ENCODE data around the gene IQGAP2.
A peak's percentile ranks its signal among the peaks of the same experiment; 100 is the strongest.
"Not testable (repeated sequence)": the region's sequence is repeated elsewhere in the genome, so short reads cannot be mapped to it uniquely, and the experiment has no call there.

The IQGAP2 gene

DNA sequence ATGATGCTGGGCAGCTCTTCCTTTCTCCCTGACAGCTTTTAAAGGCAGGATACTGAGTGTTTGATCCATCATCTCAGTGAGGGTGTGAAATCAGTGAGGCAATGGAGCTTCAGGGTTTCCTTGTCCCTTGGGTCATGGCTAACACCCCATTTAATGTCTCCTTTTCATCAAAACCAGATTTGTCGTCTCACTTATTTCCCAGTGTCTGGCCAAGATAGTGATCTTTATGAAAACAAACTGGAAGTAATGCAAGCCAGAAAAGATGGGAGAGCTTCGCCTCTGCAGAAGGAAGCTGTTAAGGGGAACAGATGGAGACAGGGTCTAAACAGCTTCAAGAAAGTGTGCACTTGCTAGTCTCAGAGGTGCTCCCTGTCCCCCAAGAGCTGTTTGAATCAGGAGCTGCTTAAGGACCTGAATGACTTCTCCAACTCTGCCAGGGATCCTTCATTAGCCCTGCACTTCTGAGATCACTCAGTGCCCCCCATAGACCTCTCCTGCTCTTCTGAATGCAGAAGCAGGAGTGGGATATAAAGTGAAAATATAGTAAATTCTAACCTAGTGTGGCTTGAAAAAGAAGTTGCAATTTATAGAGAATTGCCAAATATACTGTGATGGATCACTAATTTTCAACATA is 124.0 kb downstream of the IQGAP2 start:
- intact Hi-C loops (cut with DNase I) = no loop called here
- DNase-seq = no peak

DNA sequence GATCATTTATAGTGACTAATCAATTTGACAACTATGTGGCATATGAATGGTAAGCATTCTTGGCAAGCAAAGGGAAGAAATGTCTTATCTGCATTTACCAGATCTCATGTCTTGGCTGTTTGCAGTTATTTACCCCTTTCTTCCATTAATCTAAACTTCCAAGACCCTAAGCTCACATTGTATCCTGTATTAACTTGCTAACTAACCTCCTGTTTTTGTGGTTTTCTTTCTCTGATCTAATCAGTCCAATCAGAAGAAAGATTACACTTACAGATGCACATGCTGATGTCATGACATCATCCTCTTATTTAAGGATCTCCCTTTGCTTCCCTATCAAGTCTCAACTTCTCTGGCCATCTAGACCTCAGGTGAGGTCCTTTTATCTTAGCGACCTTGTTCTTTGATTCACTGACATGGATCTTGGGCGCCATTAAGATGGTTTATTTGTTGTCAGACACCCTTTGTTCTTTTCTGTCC is 124.6 kb downstream of the IQGAP2 start:
- DNase-seq = no peak
- intact Hi-C loops (cut with DNase I) = no loop called here

DNA sequence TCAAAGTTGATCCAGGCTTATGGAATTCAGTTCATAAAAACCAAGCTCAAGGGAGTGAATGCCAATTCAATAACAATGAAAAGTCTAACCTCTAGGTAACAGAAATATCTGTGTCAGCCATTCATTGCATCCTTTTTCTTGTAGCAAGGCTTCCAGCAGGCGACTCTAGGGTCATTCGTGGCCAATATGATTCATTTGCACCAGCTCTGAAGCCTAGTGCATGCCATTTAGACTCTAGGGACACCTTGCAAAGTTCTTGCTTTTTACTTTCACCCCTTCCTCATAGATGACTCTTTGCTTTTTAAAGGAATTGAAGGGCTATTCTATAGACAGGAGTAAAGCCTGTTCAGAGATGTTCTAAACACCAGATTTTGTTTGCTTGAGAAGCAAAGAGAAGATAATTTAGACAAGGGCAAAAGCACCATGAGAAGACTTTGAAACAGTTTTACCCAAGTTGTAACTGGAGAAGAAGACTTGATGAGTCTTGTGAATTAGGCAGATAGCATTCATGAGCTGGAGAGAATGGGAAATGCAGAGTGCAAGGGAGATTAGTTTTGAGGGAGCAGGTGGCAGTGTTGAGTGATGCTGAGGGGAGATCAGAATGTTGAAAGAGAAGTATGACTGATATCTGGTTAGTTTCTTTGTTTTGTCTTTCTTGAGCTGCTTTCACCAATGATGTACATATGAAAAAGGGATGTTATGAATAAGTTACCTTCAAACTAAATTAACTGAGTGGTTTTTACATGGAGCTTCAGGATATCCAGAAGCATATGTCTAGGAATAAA is 125.7 kb downstream of the IQGAP2 start:
- DNase-seq = no peak
- intact Hi-C loops (cut with DNase I) = no loop called here

DNA sequence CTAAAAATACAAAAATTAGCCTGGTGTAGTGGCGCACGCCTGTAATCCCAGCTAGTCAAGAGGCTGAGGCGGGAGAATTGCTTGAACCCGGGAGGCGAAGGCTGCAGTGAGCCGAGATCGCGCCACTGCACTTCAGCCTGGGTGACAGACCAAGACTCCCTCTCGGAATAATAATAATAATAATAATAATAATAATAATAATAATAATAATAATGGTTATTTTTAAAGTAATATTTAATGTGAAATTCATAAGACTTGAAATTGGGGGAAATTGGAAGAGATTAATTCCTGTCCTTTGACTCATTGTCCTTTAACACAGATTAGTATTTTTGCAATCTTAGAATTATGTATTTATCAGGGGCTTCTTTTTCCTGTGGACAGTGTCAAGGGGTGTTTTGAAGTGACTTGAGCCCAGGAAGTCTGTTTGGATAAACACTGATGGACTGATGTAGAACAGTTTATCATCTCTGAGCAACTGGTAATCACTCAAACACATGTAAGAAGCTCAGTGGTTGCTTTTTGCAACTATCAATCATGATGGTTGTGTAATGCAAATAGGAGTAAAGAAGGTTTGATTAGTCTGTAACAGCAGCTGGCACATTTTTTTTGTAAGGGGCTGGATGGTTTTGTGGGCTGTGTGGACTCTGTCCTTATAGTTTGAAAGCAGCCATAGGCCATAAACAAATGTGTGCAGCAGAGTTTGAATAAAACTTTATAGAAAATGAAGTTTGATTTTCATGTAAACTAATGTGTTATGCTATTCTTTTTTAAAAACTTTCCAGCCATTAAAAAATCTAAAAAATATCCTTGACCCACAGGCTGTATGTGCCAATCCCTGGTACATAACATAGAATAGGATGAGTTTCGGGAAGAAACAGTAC is 126.6 kb downstream of the IQGAP2 start:
- DNase-seq = no peak
- intact Hi-C loops (cut with DNase I) = no loop called here

DNA sequence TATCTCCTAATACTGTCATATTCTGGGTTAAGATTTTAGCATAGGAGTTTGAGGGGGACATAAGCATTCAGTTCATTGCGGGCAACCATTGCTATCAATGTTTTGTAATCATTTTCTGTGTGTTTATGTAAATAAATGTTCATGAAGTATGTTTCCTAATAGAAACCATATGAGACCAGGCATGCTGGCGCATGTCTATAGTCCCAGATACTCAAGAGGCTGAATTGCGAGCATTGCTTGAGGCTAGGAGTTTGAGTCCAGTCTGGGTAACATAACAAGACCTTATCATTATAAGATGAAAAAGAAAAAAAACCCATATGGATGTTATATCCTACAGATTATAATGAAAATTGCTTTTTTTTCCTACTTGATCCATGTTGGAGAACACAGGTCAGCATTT is 129.0 kb downstream of the IQGAP2 start:
- no peak for DNase-seq
- intact Hi-C loops (cut with DNase I) = no loop called here

DNA sequence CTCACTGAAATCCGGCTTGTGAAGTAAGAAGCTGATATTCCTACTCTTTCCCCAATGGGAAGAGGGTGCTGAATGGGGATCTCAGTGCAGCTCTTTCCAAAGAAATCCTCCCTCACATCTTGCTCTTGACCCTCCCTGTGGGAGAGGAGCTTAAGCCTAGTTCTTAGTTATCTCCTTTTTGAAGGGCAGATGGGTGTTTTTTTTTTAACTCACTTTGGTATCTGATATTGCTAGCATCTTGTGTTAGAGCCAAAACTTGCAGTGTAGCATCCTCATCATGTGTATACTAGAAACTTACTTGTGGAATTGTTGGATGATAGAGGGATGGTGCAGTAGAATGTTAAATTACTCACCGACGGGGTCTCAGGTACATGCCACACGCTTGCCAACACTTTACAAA is 129.9 kb downstream of the IQGAP2 start:
- intact Hi-C loops (cut with DNase I) = no loop called here
- no peak for DNase-seq

DNA sequence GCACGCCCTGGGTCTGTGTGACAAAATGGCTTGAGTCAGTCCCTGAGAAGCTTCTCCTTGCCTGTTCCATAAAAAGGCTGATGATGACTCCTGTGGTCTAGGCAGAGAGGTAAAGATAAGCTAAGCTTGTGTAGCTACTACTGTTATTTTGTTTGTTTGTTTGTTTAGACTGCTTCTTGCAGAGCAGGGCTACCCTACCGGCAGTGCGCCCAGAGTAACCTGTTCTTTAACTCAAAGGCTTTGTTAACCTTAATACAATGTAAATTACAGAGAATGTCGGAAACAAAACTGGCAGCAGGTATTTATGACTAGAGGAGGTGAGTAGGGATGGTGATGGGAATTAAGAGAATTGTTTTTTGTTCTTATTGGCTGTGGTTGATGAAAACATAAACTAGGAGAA is 132.5 kb downstream of the IQGAP2 start:
- DNase-seq = no peak
- intact Hi-C loops (cut with DNase I) = no loop called here

DNA sequence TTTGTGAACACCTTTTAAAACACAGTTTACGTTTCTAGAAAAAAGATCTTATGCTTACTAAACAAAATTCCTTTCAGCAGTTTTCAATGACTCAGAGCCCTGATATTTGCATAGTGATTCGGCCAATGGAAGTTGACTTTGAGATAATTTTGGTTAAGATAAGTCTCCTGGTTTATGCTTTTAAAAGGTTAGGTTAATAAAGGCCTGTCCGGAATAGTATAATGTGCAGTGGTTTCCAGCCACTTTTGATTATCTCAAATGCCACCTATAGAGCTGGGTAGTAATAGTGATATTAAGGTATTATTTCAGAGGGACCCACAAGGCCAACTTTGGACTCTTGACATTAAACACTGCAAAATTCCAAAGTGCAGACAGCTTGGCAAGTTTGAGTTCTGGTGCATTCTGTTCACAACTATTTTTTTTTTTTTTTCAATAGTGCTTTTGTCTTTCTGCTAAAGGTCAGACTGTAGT is 134.0 kb downstream of the IQGAP2 start:
- intact Hi-C loops (cut with DNase I) = no loop called here
- DNase-seq = no peak

DNA sequence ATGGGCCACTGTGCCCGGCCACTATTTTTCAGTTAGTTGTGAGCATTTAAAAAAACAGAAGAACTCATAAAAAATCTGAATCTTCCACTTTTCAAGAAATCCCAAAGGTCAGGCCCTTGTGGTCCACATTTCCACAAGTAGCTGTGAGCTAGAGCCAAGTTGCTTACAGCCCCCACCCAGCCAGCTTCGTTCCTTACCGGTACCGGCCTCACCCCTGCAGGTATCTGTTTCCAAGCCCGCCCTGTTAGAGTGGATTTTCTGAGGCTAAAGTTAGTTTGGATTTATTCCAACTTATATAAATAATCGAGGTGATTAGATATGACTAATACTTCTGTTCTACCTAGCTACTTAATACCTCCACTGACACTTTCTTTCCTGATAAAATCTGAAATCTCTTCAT is 139.2 kb downstream of the IQGAP2 start:
- intact Hi-C loops (cut with DNase I) = no loop called here
- no peak for DNase-seq

DNA sequence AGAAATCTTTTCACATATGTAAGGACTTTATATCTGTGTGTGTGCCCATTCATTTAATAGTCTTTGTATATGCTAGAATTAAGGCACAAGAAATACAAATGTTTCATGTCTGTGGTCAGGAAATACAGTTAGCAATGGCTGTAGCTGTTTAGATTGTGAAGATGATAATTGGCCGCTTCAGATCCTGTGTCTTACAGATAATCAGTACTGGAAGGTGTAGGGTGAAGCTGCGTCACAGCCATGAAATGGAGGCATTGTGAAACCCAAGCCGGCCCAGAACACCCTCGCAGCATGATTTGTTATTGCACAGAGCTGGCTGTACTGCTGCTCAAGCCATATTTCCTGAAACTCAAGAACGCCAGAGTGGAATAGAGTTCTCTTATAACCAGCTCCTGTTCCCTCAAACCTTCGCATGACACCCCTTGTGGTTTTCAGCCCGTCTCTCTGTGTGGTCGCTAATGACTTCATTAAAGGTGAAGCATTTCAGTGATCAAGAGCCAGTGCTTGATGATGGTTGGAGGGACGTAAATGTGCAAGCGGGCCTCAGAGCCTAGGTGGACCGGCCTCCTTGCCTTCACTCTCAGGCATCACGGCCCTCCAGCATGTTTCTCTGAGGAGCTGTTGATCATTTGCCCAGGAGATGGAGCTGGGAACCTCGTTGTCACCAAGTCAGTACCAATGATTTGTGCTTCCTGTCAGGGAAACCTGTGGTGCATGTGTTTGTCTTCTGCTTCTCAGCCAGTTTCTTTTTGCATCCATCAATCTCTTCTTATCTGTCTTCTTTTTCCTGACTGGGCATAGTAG is 140.0 kb downstream of the IQGAP2 start:
- no peak for DNase-seq
- intact Hi-C loops (cut with DNase I) = no loop called here

DNA sequence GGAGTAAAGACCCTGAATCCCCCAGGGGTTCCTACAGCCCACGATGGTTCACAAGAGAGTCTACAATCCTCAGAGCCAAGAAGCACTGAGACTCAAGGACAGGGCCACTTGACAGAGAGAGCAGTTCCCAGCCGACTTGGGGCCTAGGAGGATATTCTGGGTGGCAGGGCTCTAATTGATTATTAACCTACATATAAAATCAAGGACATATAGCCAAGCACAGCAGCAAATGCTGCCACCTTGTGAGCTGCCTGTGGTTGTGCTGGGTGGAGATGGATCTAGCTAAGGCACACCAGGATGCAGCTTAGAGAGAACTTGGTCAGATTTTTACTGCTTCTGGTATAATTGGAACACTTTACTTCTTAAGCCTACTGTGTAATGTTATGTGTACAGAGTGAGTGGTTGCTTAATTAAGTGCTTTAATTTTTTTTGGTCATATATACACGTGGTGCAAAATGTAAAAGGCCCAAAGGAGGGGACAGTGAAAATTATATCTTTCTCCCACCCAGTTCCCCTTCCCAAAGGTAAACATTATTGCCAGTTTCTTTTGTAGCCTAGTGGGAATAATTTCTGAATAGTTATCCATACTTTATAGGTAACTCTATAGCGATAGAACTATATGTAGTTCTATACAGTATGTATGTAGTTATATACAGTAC is 141.3 kb downstream of the IQGAP2 start:
- DNase-seq = no peak

DNA sequence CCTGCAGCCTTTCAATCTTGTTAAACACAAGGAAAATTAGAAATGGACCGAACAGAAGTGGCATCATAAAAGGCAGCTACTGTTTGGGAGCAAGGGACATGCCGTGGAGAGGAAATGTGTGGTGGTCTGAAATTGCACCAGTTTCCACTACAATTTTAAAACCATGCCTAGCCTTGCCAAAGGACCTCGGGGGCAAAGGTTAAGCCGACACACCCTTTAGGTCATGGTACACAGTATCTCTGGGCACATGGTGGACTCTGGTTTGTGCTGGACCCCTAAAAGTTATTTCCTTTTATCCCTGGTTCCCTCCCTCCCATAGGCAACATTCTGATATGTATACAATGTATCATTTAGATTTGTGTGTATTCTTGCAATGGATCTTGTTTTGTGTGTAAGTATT is 142.1 kb downstream of the IQGAP2 start:
- no peak for DNase-seq
- intact Hi-C loops (cut with DNase I) = no loop called here

More for the DNA sequence above, 141.3 kb downstream of the IQGAP2 start:
- intact Hi-C loops (cut with DNase I) = no loop called here

DNA sequence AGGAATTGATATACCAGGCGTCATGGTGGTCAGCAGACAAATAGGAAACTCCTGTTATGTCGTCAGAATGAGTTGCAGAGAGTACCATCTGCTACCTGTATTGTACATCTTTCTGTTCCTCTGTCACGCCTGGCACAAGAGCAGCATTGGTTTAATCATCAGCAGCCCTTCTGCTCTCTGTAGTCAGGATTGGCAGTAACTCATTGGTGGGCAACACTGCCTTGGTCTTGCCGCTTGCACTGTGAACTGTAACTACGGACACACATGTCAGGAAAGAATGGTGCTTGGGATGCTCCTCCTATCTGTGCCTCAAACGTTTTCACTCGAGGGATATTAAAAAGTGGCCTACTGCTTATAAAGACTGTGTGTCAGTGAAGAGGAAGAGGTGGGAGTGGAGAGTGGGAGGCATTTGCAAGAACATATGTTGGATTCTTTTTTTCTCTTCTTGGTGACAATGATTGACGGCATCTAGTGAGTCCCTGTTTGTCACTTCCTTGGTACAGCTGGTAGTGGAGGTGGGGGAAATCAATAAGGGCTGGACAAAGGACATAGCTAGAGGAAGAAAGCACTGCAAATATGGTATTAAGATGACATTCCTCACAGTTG is 143.5 kb downstream of the IQGAP2 start:
- intact Hi-C loops (cut with DNase I) = no loop called here
- no peak for DNase-seq

DNA sequence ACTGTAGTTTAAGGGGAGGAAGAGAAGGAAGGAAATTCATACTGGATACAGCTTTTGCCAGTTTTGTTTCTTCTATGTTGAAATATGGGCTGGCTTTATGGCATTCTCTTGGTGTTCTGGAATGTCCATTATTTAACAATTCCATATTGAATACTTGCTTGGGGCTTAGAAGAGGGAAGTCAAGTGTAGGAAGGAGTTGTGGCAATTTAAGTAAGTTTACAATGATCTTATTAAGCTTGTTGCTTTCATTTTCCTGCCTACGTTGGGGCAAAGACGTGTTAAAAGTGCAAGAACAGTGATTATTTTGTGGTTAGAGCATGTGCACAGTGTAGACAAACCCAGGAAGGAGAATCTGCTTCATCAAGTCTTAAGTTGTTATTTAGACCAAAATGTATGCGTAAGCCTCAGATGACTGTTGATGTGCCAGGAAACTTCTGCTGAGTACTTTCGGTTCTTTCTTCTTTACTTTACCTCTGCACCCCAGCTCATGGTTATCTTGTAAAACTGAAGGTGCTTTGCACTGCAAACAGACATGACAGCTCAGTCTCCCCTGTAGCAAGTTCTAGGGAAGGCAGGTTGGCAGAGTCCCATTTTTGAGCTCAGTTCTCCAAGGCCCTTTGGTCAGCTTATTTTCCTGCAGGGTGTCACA is 144.3 kb downstream of the IQGAP2 start:
- intact Hi-C loops (cut with DNase I) = no loop called here

DNA sequence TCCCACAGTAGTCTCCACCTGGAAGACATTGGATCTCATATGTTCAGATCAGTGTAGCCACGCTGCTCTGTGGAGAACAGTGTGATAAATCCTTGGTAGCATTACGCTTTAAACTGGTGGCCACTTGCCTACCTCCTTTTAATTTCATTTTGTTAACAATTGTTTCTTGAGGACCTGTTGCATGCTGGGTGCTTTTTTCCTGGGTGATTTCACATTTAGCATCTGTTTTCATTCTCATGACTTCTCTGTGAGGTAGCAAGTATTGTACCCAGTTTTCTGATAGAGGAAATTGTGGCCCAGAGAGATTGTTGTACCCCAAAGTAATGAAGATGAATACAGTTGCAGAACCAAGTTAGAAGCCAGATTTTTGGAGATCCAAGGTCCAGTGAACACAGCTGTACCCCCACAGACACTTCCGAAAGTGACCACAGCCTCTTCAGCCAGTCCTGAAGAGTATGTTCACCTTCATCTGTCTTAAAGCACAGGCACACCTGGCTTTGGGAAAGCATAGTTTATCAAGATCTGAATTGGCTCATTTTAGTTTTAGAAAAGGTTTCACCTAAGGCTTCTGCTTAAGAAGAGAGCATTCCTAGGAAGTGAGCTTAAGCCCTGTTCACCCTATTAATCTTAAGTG is 144.9 kb downstream of the IQGAP2 start:
- intact Hi-C loops (cut with DNase I) = no loop called here
- no peak for DNase-seq

More for the DNA sequence above, 144.3 kb downstream of the IQGAP2 start:
- DNase-seq = no peak

DNA sequence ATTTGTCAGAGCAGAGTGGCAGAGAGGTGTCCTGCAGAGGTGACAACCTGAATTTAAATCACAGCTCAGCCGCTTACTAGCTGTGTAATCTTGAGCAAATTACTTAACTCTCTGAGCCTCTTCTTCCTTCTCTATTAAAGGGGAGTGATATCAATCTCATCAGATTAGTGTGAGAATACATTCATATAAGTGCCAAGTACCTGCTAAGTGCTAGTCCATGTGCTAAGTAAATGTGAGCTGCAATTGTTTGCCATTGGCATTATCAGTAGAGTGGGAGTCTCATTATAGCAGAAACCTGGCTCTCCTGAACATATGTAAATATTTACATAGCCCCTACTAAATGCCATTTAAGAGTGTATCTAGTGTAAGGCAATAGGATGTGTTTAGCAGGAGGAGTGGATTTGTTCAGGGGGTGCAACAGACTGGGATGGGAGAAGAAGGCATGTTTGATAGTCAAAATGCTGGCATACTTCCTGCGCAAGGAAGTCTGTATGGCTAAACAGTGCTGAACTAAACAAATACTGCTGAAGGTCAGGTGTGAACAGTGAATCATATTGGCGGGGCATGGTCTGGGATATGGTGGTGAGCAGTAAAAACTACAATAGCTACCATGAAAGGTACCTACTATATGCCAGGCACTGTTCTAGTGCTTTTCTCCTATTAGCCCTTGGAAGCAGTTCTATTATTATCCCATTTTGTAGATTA is 145.6 kb downstream of the IQGAP2 start:
- intact Hi-C loops (cut with DNase I) = no loop called here

DNA sequence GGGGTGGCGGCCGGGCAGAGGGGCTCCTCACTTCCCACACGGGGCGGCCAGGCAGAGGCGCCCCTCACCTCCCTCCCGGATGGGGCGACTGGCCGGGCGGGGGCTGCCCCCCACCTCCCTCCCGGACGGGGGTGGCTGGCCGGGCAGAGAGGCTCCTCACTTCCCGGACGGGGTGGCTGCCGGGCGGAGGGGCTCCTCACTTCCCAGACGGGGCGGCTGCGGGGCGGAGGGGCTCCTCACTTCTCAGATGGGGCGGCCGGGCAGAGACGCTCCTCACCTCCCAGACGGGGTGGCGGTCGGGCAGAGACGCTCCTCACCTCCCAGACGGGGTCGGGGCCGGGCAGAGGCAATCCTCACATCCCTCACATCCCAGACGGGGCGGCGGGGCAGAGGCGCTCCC is 147.8 kb downstream of the IQGAP2 start:
- intact Hi-C loops (cut with DNase I) = not testable (repeated sequence)
- DNase-seq = peak in 1 of 10 donors; percentile 78

More for the DNA sequence above, 145.6 kb downstream of the IQGAP2 start:
- DNase-seq = no peak

DNA sequence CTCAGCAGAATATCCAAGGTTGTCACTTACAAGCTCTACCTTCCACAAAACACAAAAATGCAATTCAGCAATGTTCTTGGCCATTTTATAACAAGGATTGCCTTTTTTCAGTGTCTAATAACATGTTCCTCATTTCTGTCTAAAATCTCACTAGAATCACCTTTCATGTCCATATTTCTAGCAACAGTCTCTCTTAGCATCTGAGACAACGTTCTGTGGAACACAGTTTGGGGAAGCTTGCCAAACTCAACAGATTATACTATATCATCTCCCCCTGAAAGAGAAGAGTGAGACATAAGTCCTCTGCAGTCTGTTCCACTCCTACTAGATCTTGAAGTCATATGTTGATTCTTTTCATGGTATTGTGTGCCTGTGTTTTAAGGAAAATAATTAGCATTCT is 149.5 kb downstream of the IQGAP2 start:
- no peak for DNase-seq
- intact Hi-C loops (cut with DNase I) = no loop called here

All from posterior cingulate gyrus (tissue), 11 donors.